Stomach (tissue), 4 donors: ENCODE data around the gene JAML.
"Not testable (repeated sequence)": the region's sequence is repeated elsewhere in the genome, so short reads cannot be mapped to it uniquely, and the experiment has no call there.

Experiments
- CTCF ChIP-seq, 7 experiments: fragments of 450-650 bp in 4 of 7; fragments of 200-600 bp in 3 of 7; sonication (generic) in 3 of 7; IDR thresholded peaks; one replicate each; pipeline ENCODE4 v1.5.1; 2016 to 2019; ENCODE audit warnings: antibody characterized with exemption in 7 of 7, control low read depth in 2 of 7, mild to moderate bottlenecking in 1 of 7
- EP300 ChIP-seq: sonication (generic); formaldehyde crosslinking; IDR thresholded peaks from one replicate; pipeline ENCODE4 v1.6.1; 2017; ENCODE audit warnings: antibody characterized with exemption
- POLR2A ChIP-seq, 4 donors: fragments of 450-650 bp; IDR thresholded peaks; one replicate each; pipeline ENCODE4 v1.6.1; 2016; ENCODE audit warnings: antibody characterized with exemption in 4 of 4, control low read depth in 2 of 4, mild to moderate bottlenecking in 1 of 4, moderate library complexity in 1 of 4
- POLR2AphosphoS5 ChIP-seq, 3 donors: sonication (generic); formaldehyde crosslinking; IDR thresholded peaks; one replicate each; pipeline ENCODE4 v1.6.1; 2016; ENCODE audit warnings: antibody characterized with exemption in 3 of 3

DNA sequence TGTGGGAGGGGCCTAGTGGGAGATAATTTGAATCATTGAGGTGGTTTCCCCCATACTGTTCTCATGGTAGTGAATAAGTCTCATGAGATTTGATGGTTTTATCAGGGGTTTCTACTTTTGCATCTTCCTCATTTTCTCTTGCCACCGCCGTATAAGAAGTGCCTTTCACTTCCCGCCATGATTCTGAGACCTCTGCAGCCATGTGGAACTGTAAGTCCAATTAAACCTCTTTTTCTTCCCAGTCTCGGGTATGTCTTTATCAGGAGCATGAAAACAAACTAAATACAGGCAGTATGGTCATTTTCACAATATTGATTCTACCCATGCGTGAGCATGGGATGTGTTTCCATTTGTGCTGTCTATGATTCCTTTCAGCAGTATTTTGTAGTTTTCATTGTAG is 32.0 kb downstream of the JAML start:
- not testable (repeated sequence) for TF ChIP-seq EP300; POLR2A (IDR thresholded peaks at IDR 0.05); CTCF (IDR thresholded peaks at IDR 0.05); POLR2AphosphoS5 (IDR thresholded peaks at IDR 0.05)
